Ishikawa (cell line): ENCODE measurements around the gene GALNT4.

Experiments used
- CEBPB ChIP-seq: IDR thresholded peaks from 2 replicates; pipeline ENCODE4 v1.6.1; 2012
- CREB1 ChIP-seq: IDR thresholded peaks from 2 replicates; pipeline ENCODE4 v1.6.1; 2012; ENCODE audit warnings: low read depth
- EGR1 ChIP-seq: IDR thresholded peaks from 2 replicates; pipeline ENCODE4 v1.6.1; 2012
- EP300 ChIP-seq: IDR thresholded peaks from 2 replicates; pipeline ENCODE4 v1.6.1; 2012; ENCODE audit warnings: borderline replicate concordance
- FOXM1 ChIP-seq: IDR thresholded peaks from 2 replicates; pipeline ENCODE4 v1.6.1; 2012; ENCODE audit warnings: low read depth, borderline replicate concordance
- NFIC ChIP-seq: IDR thresholded peaks from 2 replicates; pipeline ENCODE4 v1.6.1; 2012
- RAD21 ChIP-seq: IDR thresholded peaks from 2 replicates; pipeline ENCODE4 v1.6.1; 2012; ENCODE audit warnings: low read depth
- REST ChIP-seq: IDR thresholded peaks from 2 replicates; pipeline ENCODE4 v1.6.1; 2012; ENCODE audit warnings: low read depth, mild to moderate bottlenecking
- TAF1 ChIP-seq: IDR thresholded peaks from 2 replicates; pipeline ENCODE4 v1.6.1; 2012; ENCODE audit warnings: low read depth, mild to moderate bottlenecking
- TCF12 ChIP-seq: IDR thresholded peaks from 2 replicates; pipeline ENCODE4 v1.6.1; 2012; ENCODE audit warnings: low read depth
- TEAD4 ChIP-seq: IDR thresholded peaks from 2 replicates; pipeline ENCODE4 v1.6.1; 2012
- USF1 ChIP-seq: IDR thresholded peaks from 2 replicates; pipeline ENCODE4 v1.6.1; 2012
- YY1 ChIP-seq: IDR thresholded peaks from 2 replicates; pipeline ENCODE4 v1.6.1; 2012; ENCODE audit warnings: low read depth
- ZBTB7A ChIP-seq: IDR thresholded peaks from 2 replicates; pipeline ENCODE4 v1.6.1; 2012; ENCODE audit warnings: low read depth
- TF ChIP-seq, protein P1 (sequence below): IDR thresholded peaks from 2 replicates; pipeline ENCODE4 v1.6.1; 2012

The GALNT4 gene

GRCh38 chr12:89542236-89542635 is 17.6 kb upstream of the GALNT4 start:
- no peak for TF ChIP-seq ZBTB7A
- no peak for TF ChIP-seq NFIC
- no peak for TF ChIP-seq TCF12
- TF ChIP-seq TEAD4 = no peak
- no peak for TF ChIP-seq EP300
- no peak for TF ChIP-seq FOXM1
- no peak for TF ChIP-seq YY1
- TF ChIP-seq USF1 = no peak
- TF ChIP-seq REST = no peak
- no peak for TF ChIP-seq RAD21
- TF ChIP-seq EGR1 = no peak
- TF ChIP-seq CREB1 = no peak
- TF ChIP-seq CEBPB = no peak
- TF ChIP-seq, protein P1, sequence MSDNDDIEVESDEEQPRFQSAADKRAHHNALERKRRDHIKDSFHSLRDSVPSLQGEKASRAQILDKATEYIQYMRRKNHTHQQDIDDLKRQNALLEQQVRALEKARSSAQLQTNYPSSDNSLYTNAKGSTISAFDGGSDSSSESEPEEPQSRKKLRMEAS = no peak
- no peak for TF ChIP-seq TAF1

- TF ChIP-seq TAF1 = no peak
- no peak for TF ChIP-seq TEAD4
- no peak for TF ChIP-seq EP300
- no peak for TF ChIP-seq USF1
- no peak for TF ChIP-seq CREB1
- no peak for TF ChIP-seq ZBTB7A
- no peak for TF ChIP-seq REST
- no peak for TF ChIP-seq YY1
- no peak for TF ChIP-seq EGR1
- TF ChIP-seq NFIC = no peak
Observed at GRCh38 chr12:89540586-89540985, 16.0 kb upstream of the GALNT4 start.

DNA sequence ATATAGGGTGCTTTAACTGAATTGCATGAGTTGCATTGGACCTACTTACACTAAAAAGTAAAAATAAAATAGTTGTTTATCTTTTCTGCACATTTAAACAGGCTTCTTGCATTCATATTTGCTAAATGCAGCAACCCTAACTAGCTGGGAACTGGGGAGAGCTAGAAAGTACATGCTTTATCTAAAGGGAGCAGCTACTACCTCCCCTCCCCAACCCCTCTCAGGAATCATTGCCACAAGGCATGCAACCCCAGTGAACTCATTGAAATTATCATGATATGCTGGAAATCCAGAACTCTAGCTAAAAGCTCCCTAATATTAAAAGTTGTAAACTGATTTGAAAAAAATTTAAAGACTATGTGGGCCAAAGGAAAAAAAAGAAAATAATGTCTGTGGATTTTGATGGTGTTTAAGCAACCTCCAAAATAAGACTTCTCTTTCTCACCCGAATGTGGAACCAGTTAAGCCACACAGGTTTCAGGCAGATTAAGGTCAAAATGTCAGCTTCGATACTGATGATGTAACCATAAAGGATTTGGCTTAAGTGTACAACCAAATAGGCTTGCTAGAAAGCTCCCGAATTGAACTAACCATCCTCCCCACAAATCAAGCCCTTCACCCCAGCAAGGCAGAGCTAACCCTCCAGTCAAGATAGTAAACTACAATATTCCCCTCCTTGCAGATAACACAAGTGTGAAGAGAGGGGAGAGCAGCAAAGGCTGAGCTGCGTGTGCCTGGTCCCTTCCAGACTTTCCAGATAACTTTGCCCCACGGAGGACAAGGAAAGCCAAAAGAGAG is 15.0 kb upstream of the GALNT4 start:
- TF ChIP-seq CEBPB (no peak), YY1 (no peak), NFIC (no peak), EGR1 (no peak), EP300 (no peak), REST (no peak), FOXM1 (no peak), TCF12 (no peak), ZBTB7A (no peak), RAD21 (no peak), TEAD4 (no peak), TAF1 (no peak), CREB1 (no peak), USF1 (no peak)
- TF ChIP-seq, protein P1 = no peak

GRCh38 chr12:89538897-89539296 is 14.3 kb upstream of the GALNT4 start:
- TF ChIP-seq TCF12 (no peak), EP300 (no peak), CREB1 (no peak), YY1 (no peak), TEAD4 (no peak), CEBPB (no peak), RAD21 (no peak), FOXM1 (no peak)
